ENCODE data around the gene CCDC6.
"Not testable (repeated sequence)": the region's sequence is repeated elsewhere in the genome, so short reads cannot be mapped to it uniquely, and the experiment has no call there.

The CCDC6 gene

GRCh38 chr10:59757966-59758365, 148.4 kb downstream of the CCDC6 start:
- no peak for DNase-seq (ENCODE audit: low read depth in 3 of 3)

GRCh38 chr10:59754951-59755350, 151.4 kb downstream of the CCDC6 start:
- DNase-seq (ENCODE audit: low read depth in 3 of 3): no peak

- DNase-seq (ENCODE audit: low read depth in 3 of 3): no peak
These were observed 153.1 kb downstream of the CCDC6 start, which contains the start of gene MRLN for GRCh38 chr10:59753267-59753666. MRLN (minus strand) TSS chr10:59753455.

- no peak for DNase-seq (ENCODE audit: low read depth in 3 of 3)
These were observed 153.9 kb downstream of the CCDC6 start for GRCh38 chr10:59752278-59752940.

- DNase-seq (ENCODE audit: low read depth in 3 of 3): no peak
These were observed 156.0 kb downstream of the CCDC6 start for GRCh38 chr10:59750155-59750945.

- no peak for DNase-seq (ENCODE audit: low read depth in 3 of 3)
These were observed 157.5 kb downstream of the CCDC6 start for GRCh38 chr10:59748834-59749233.

- DNase-seq (ENCODE audit: low read depth in 3 of 3): no peak
These were observed 161.1 kb downstream of the CCDC6 start for GRCh38 chr10:59745163-59745650.

GRCh38 chr10:59744762-59745161, 161.6 kb downstream of the CCDC6 start:
- DNase-seq (ENCODE audit: low read depth in 3 of 3): not testable (repeated sequence)

- DNase-seq (ENCODE audit: low read depth in 3 of 3): not testable (repeated sequence)
These were observed 162.2 kb downstream of the CCDC6 start for GRCh38 chr10:59744156-59744555.

GRCh38 chr10:59741583-59741982, 164.8 kb downstream of the CCDC6 start:
- no peak for DNase-seq (ENCODE audit: low read depth in 3 of 3)

GRCh38 chr10:59741048-59741447, 165.3 kb downstream of the CCDC6 start:
- no peak for DNase-seq (ENCODE audit: low read depth in 3 of 3)
